ENCODE data around the gene SENP5.
"Not testable (repeated sequence)": the region's sequence is repeated elsewhere in the genome, so short reads cannot be mapped to it uniquely, and the experiment has no call there.

- not testable (repeated sequence) for TF ChIP-seq CTCF (IDR thresholded peaks at IDR 0.05; ENCODE audit: borderline replicate concordance, extremely low read depth, low read length, poor library complexity, severe bottlenecking); EZH2 (IDR thresholded peaks at IDR 0.05; ENCODE audit: borderline replicate concordance, low read depth, low read length, severe bottlenecking)
Measured at GRCh38 chr3:196844235-196845219, 23.2 kb upstream of the SENP5 start.

Measured in DND-41 (cell line).